ENCODE measurements around the gene SNRK.
A peak's percentile ranks its signal among the peaks of the same experiment; 100 is the strongest.

DNA sequence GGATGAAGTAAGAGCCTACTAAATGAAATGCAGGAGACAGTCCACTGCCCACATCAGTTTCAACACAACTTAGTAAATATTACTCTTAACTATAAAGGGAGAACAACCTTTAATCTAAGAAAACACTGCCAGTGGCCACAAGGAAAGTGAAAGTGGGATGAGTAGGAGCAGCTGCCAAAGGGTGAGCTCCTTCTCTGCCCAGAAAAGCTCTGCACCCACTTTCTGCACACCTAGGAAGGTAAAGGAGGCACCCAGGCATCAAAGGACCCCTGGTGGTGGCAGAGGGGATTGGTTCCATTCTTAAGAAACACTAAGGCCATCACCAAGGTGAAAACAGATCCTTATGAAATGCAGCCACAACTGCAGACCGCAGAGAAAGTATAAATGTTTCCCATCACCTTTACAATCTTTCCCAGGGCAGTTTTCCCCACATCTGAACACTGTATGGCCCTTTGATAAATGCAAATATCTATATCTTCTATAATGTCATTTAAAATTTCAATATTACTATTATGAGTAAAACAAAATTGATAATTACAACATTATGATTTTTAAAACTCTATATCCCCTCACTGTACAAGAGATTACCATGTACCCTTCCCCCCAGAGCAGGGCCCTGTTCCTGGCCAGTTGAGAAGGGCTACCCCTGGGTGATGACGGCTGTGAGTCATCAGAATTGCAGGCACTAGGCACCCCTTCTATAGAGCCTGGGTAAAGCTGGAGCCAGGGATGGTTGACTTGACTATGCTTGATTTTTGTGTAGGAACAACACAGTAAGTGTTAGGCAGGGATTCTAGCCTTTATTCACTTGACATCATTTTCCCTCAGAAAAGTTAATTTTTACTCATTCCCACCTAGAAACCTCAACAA is 92.0 kb downstream of the SNRK start:
- TF ChIP-seq, protein P1, sequence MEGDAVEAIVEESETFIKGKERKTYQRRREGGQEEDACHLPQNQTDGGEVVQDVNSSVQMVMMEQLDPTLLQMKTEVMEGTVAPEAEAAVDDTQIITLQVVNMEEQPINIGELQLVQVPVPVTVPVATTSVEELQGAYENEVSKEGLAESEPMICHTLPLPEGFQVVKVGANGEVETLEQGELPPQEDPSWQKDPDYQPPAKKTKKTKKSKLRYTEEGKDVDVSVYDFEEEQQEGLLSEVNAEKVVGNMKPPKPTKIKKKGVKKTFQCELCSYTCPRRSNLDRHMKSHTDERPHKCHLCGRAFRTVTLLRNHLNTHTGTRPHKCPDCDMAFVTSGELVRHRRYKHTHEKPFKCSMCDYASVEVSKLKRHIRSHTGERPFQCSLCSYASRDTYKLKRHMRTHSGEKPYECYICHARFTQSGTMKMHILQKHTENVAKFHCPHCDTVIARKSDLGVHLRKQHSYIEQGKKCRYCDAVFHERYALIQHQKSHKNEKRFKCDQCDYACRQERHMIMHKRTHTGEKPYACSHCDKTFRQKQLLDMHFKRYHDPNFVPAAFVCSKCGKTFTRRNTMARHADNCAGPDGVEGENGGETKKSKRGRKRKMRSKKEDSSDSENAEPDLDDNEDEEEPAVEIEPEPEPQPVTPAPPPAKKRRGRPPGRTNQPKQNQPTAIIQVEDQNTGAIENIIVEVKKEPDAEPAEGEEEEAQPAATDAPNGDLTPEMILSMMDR (conservative IDR thresholded peaks at IDR 0.05; ENCODE audit: low read depth, low read length): peak; percentile 54
- no peak for TF ChIP-seq EZH2 (IDR thresholded peaks at IDR 0.05; ENCODE audit: borderline replicate concordance, low read depth, low read length, poor library complexity, severe bottlenecking)

Measured in A673 (cell line).